ENCODE results near the gene PCSK7. TPM values are rescaled to one million over a fixed set of nuclear protein-coding genes. Genes with fewer than 3 reads are reported as not detected.

PCSK7 gene
- total and polyA plus RNA-seq, 4 donors: 7.3 to 32.3 (median 16.2) TPM

DNA sequence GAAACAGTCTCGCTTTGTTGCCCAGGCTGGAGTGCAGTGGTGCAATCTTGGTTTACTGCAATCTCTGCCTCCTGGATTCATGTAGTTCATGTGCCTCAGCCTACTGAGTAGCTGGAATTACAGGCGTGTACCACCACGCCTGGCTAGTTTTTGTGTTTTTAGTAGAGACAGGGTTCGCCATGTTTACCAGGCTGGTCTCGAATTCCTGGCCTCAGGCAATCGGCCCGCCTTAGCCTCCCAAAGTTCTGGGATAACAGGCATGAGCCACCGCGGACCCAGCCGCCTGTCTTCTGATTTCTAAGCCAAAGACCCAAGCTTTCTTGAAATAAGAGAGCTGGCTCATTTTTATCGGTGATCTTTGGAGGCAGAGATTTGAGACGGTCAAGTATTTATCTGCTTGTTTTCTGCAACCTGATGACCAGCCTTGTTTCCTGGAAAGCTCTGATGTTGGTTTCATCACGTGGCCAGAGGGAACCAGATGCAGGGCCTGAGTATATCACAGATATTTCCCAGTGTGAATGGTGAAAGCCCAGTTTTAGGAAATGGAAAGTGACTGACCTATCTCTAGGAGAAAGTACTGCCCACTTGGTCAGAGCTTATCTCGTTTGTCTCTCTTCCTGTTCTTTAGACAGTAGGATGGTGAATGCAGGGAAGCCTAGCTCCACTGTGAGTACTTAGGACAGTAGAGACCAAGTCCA lies 59.0 kb downstream of the PCSK7 start:
- Histone ChIP-seq H3K27me3 (ENCODE audit: control insufficient read depth in 4 of 4, insufficient read depth in 4 of 4, low read length in 3 of 4) (no peaks in the 10 kb centered on the region), H3K27ac (ENCODE audit: low read depth in 1 of 2, low read length in 2 of 2) (peak overlapping the region; percentile 1 to 26), H3K4me1 (ENCODE audit: control insufficient read depth in 4 of 4, insufficient read depth in 4 of 4, low read length in 3 of 4) (peaks cover 0 to under 1% (median 0%) of the 10 kb centered on the region in 4 donors), H3K4me3 (ENCODE audit: low read depth in 1 of 3, low read length in 3 of 3) (no peak overlapping the region), H3K36me3 (ENCODE audit: control insufficient read depth in 4 of 4, insufficient read depth in 3 of 4, low read depth in 1 of 4, low read length in 3 of 4) (peaks cover 0 to 16% (median 10%) of the 10 kb centered on the region in 4 donors), H3K9me3 (ENCODE audit: control insufficient read depth in 4 of 4, low read length in 3 of 4) (no peaks in the 10 kb centered on the region), H3K9ac (ENCODE audit: low read depth in 1 of 2, low read length in 2 of 2) (no peak overlapping the region)
- whole genome bisulfite sequencing: 75% methylated on average over 14 of the region's 14 CpGs
- DNase-seq (ENCODE audit: low spot score): no peak
- TF ChIP-seq RAD21 (IDR thresholded peaks at IDR 0.05) (no peak), FOXA2 (IDR thresholded peaks at IDR 0.05) (no peak), HNF4G (IDR thresholded peaks at IDR 0.05) (no peak), NR2F2 (IDR thresholded peaks at IDR 0.05) (no peak), RXRA (IDR thresholded peaks at IDR 0.05) (no peak), SP1 (IDR thresholded peaks at IDR 0.05) (no peak), HNF4A (conservative IDR thresholded peaks at IDR 0.05) (no peak), FOXA1 (IDR thresholded peaks at IDR 0.05) (no peak)
- TF ChIP-seq, protein P1, sequence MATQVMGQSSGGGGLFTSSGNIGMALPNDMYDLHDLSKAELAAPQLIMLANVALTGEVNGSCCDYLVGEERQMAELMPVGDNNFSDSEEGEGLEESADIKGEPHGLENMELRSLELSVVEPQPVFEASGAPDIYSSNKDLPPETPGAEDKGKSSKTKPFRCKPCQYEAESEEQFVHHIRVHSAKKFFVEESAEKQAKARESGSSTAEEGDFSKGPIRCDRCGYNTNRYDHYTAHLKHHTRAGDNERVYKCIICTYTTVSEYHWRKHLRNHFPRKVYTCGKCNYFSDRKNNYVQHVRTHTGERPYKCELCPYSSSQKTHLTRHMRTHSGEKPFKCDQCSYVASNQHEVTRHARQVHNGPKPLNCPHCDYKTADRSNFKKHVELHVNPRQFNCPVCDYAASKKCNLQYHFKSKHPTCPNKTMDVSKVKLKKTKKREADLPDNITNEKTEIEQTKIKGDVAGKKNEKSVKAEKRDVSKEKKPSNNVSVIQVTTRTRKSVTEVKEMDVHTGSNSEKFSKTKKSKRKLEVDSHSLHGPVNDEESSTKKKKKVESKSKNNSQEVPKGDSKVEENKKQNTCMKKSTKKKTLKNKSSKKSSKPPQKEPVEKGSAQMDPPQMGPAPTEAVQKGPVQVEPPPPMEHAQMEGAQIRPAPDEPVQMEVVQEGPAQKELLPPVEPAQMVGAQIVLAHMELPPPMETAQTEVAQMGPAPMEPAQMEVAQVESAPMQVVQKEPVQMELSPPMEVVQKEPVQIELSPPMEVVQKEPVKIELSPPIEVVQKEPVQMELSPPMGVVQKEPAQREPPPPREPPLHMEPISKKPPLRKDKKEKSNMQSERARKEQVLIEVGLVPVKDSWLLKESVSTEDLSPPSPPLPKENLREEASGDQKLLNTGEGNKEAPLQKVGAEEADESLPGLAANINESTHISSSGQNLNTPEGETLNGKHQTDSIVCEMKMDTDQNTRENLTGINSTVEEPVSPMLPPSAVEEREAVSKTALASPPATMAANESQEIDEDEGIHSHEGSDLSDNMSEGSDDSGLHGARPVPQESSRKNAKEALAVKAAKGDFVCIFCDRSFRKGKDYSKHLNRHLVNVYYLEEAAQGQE (IDR thresholded peaks at IDR 0.05): no peak
- TF ChIP-seq, protein P2, sequence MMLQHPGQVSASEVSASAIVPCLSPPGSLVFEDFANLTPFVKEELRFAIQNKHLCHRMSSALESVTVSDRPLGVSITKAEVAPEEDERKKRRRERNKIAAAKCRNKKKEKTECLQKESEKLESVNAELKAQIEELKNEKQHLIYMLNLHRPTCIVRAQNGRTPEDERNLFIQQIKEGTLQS (IDR thresholded peaks at IDR 0.05): no peak
- TF ChIP-seq, protein P3, sequence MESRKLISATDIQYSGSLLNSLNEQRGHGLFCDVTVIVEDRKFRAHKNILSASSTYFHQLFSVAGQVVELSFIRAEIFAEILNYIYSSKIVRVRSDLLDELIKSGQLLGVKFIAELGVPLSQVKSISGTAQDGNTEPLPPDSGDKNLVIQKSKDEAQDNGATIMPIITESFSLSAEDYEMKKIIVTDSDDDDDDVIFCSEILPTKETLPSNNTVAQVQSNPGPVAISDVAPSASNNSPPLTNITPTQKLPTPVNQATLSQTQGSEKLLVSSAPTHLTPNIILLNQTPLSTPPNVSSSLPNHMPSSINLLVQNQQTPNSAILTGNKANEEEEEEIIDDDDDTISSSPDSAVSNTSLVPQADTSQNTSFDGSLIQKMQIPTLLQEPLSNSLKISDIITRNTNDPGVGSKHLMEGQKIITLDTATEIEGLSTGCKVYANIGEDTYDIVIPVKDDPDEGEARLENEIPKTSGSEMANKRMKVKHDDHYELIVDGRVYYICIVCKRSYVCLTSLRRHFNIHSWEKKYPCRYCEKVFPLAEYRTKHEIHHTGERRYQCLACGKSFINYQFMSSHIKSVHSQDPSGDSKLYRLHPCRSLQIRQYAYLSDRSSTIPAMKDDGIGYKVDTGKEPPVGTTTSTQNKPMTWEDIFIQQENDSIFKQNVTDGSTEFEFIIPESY (IDR thresholded peaks at IDR 0.05): no peak

DNA sequence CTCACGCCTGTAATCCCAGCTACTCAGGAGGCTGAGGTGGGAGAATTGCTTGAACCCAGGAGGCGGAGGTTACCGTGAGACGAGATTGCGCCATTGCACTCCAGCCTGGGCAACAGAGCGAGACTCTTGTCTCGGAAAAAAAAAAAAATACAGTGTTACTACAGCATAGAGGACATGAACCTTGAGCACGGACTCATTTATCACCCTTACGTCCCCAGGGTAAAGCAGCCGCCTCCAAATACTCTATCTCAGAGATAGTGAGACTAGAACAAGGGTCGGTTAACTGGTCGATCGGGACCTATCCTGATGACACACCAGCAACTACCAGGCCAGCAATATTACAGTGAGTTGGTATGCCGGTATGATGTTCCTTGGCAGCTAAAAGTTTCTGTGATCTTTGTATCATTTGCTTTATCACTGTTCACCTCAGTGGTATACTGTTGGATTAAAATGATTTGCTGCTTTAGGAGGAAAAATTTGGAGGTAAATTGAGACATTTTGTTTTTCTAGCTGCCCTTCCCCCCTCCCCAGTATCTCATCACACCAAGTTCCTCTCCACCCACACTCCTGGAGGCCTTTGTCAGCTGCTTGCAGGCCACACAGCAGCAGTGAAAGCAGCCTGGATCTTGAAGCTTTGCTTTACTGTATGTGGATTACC lies 60.3 kb downstream of the PCSK7 start:
- Histone ChIP-seq H3K27ac (ENCODE audit: low read depth in 1 of 2, low read length in 2 of 2) (no peak overlapping the region), H3K27me3 (ENCODE audit: control insufficient read depth in 4 of 4, insufficient read depth in 4 of 4, low read length in 3 of 4) (no peaks in the 10 kb centered on the region), H3K9ac (ENCODE audit: low read depth in 1 of 2, low read length in 2 of 2) (no peak overlapping the region), H3K4me1 (ENCODE audit: control insufficient read depth in 4 of 4, insufficient read depth in 4 of 4, low read length in 3 of 4) (no peaks in the 10 kb centered on the region), H3K4me3 (ENCODE audit: low read depth in 1 of 3, low read length in 3 of 3) (no peak overlapping the region), H3K9me3 (ENCODE audit: control insufficient read depth in 4 of 4, low read length in 3 of 4) (no peaks in the 10 kb centered on the region), H3K36me3 (ENCODE audit: control insufficient read depth in 4 of 4, insufficient read depth in 3 of 4, low read depth in 1 of 4, low read length in 3 of 4) (peaks cover 0 to 27% (median 18%) of the 10 kb centered on the region in 4 donors)
- DNase-seq (ENCODE audit: low spot score): no peak
- 82% methylated on average over 14 of the region's 14 CpGs for WGBS
- TF ChIP-seq GABPA (IDR thresholded peaks at IDR 0.05 in 1 of 2, conservative IDR thresholded peaks at IDR 0.05 in 1 of 2): no peak
- TF ChIP-seq RAD21 (IDR thresholded peaks at IDR 0.05): no peak
